Esophagus squamous epithelium (tissue), 4 donors: Measurements from ENCODE around the gene COX7A1.

ENCODE experiments used
- POLR2A ChIP-seq, 4 donors: fragments of 450-650 bp; IDR thresholded peaks; one replicate each; pipeline ENCODE4 v1.6.1; 2017; ENCODE audit warnings: antibody characterized with exemption in 4 of 4, mild to moderate bottlenecking in 4 of 4, moderate library complexity in 3 of 4
- TF ChIP-seq, protein P1 (sequence below), 6 experiments: fragments of 450-650 bp in 4 of 6; fragments of 200-600 bp in 2 of 6; sonication (generic) in 2 of 6; IDR thresholded peaks; one replicate each; pipeline ENCODE4 v1.5.1; 2016 to 2019; ENCODE audit warnings: antibody characterized with exemption in 6 of 6, mild to moderate bottlenecking in 4 of 6, moderate library complexity in 4 of 6

DNA sequence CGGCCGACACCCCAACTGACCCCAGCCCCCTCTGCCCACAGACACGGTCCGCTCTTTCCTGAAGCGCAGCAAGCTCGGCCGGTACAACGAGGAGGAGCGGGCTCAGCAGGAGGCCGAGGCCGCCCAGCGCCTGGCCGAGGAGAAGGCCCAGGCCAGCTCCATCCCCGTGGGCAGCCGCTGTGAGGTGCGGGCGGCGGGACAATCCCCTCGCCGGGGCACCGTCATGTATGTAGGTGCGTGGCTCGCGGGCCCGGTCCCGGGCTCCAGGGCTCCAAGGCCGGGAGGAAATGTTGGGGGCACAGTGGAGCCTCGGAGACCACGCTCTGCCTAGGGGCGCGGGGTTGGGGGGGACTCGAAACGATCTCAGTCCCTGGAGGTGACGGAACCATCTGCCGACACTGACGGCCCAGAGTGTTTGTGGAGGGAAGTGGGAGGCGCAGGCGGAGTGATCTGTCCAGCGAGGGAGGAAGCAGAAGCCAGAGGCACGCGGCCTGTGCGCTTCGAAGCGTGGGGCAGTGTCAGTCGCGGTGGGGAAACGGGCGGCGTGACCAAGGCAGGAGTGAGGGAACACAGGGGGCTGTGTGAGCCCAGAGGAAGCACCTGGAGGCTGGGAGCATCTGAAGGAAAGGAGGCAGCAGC is 30.6 kb downstream of the COX7A1 start:
- TF ChIP-seq, protein P1, sequence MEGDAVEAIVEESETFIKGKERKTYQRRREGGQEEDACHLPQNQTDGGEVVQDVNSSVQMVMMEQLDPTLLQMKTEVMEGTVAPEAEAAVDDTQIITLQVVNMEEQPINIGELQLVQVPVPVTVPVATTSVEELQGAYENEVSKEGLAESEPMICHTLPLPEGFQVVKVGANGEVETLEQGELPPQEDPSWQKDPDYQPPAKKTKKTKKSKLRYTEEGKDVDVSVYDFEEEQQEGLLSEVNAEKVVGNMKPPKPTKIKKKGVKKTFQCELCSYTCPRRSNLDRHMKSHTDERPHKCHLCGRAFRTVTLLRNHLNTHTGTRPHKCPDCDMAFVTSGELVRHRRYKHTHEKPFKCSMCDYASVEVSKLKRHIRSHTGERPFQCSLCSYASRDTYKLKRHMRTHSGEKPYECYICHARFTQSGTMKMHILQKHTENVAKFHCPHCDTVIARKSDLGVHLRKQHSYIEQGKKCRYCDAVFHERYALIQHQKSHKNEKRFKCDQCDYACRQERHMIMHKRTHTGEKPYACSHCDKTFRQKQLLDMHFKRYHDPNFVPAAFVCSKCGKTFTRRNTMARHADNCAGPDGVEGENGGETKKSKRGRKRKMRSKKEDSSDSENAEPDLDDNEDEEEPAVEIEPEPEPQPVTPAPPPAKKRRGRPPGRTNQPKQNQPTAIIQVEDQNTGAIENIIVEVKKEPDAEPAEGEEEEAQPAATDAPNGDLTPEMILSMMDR (IDR thresholded peaks at IDR 0.05) = no peak
- TF ChIP-seq POLR2A (IDR thresholded peaks at IDR 0.05) = no peak
